Loucy (cell line): ENCODE measurements around the gene TECRL.

Experiments used
- H2AFZ ChIP-seq: fragments of 200-600 bp; sonication (generic); 2 replicates; pipeline ENCODE4 v1.6.0; 2016; ENCODE audit warnings: antibody characterized with exemption, mild to moderate bottlenecking, low read length, moderate library complexity
- H3F3A ChIP-seq: fragments of 200-600 bp; 2 replicates; pipeline ENCODE4 v1.6.0; 2016; ENCODE audit warnings: antibody characterized with exemption, low read depth, mild to moderate bottlenecking
- H3K27me3 ChIP-seq: fragments of 200-600 bp; sonication (generic); 2 replicates; pipeline ENCODE4 v1.6.1; 2014; ENCODE audit warnings: low read length, mild to moderate bottlenecking; ENCODE audit not compliant: insufficient read depth, poor library complexity, severe bottlenecking
- H3K36me3 ChIP-seq: fragments of 200-600 bp; sonication (generic); 2 replicates; pipeline ENCODE4 v1.6.1; 2016; ENCODE audit warnings: low read length; ENCODE audit not compliant: insufficient read depth
- H3K4me1 ChIP-seq: fragments of 200-600 bp; sonication (generic); 2 replicates; pipeline ENCODE4 v1.5.1; 2014; ENCODE audit warnings: low read length, mild to moderate bottlenecking; ENCODE audit not compliant: insufficient read depth, poor library complexity, severe bottlenecking
- H3K4me2 ChIP-seq: fragments of 200-600 bp; sonication (generic); 2 replicates; pipeline ENCODE4 v1.6.0; 2014; ENCODE audit warnings: antibody characterized with exemption, low read length, low read depth, mild to moderate bottlenecking; ENCODE audit not compliant: poor library complexity, severe bottlenecking
- H3K4me3 ChIP-seq: fragments of 200-600 bp; sonication (generic); 2 replicates; pipeline ENCODE4 v1.5.1; 2014; ENCODE audit warnings: low read length, mild to moderate bottlenecking, mixed read lengths; ENCODE audit not compliant: poor library complexity, severe bottlenecking
- H3K79me2 ChIP-seq: fragments of 200-600 bp; sonication (generic); 2 replicates; pipeline ENCODE4 v1.6.1; 2014; ENCODE audit warnings: low read length; ENCODE audit not compliant: insufficient read depth
- H3K9ac ChIP-seq: fragments of 200-600 bp; sonication (generic); 2 replicates; pipeline ENCODE4 v1.6.0; 2014; ENCODE audit warnings: mild to moderate bottlenecking, low read depth, low read length, moderate library complexity; ENCODE audit not compliant: poor library complexity, severe bottlenecking
- H3K9me2 ChIP-seq: fragments of 200-600 bp; sonication (generic); replicated peaks from 2 replicates; pipeline ENCODE4 v1.6.1; 2016; ENCODE audit warnings: low read depth, low read length, mixed read lengths
- H3K9me3 ChIP-seq: fragments of 200-600 bp; sonication (generic); 2 replicates; pipeline ENCODE4 v1.6.1; 2014; ENCODE audit warnings: mild to moderate bottlenecking, antibody characterized with exemption, low read length, low read depth; ENCODE audit not compliant: insufficient read depth
- H4K20me1 ChIP-seq: fragments of 200-600 bp; sonication (generic); 2 replicates; pipeline ENCODE4 v1.6.0; 2014; ENCODE audit warnings: antibody characterized with exemption, low read length, mild to moderate bottlenecking; ENCODE audit not compliant: insufficient read depth, poor library complexity, severe bottlenecking
- CTCF ChIP-seq: fragments of 200-600 bp; sonication (generic); conservative IDR thresholded peaks from 2 replicates; pipeline ENCODE4 v1.5.1; 2014; ENCODE audit warnings: mild to moderate bottlenecking, antibody characterized with exemption, low read length
- EZH2phosphoT487 ChIP-seq: fragments of 200-600 bp; IDR thresholded peaks from 2 replicates; pipeline ENCODE4 v1.6.1; 2018; ENCODE audit warnings: antibody characterized with exemption, mild to moderate bottlenecking, moderate library complexity, borderline replicate concordance

Gene TECRL

GRCh38 chr4:64353904-64354303 is 55.3 kb downstream of the TECRL start:
- H3K27me3 ChIP-seq = no peaks in the 10 kb centered on the region
- no peaks in the 10 kb centered on the region for H3K36me3 ChIP-seq
- no peak overlapping the region for H2AFZ ChIP-seq
- TF ChIP-seq CTCF (no peak), EZH2phosphoT487 (no peak)
- H3K79me2 ChIP-seq = no peaks in the 10 kb centered on the region
- H3K4me3 ChIP-seq = no peak overlapping the region
- H3K9me3 ChIP-seq = no peaks in the 10 kb centered on the region
- H3K9me2 ChIP-seq = no peaks in the 10 kb centered on the region
- H3F3A ChIP-seq = no peaks in the 10 kb centered on the region
- no peaks in the 10 kb centered on the region for H4K20me1 ChIP-seq
- H3K4me2 ChIP-seq = no peak overlapping the region
- H3K9ac ChIP-seq = no peak overlapping the region
- no peaks in the 10 kb centered on the region for H3K4me1 ChIP-seq

GRCh38 chr4:64341711-64342110 is 67.5 kb downstream of the TECRL start:
- no peak overlapping the region for H3K4me2 ChIP-seq
- H3K36me3 ChIP-seq = no peaks in the 10 kb centered on the region
- H3K9me3 ChIP-seq = no peaks in the 10 kb centered on the region
- no peaks in the 10 kb centered on the region for H3K9me2 ChIP-seq
- no peak overlapping the region for H3K9ac ChIP-seq
- no peaks in the 10 kb centered on the region for H3K79me2 ChIP-seq
- no peaks in the 10 kb centered on the region for H3F3A ChIP-seq
- H3K4me1 ChIP-seq = no peaks in the 10 kb centered on the region
- TF ChIP-seq CTCF (no peak), EZH2phosphoT487 (no peak)
- H4K20me1 ChIP-seq = no peaks in the 10 kb centered on the region
- H2AFZ ChIP-seq = no peak overlapping the region
- no peaks in the 10 kb centered on the region for H3K27me3 ChIP-seq
- H3K4me3 ChIP-seq = no peak overlapping the region

DNA sequence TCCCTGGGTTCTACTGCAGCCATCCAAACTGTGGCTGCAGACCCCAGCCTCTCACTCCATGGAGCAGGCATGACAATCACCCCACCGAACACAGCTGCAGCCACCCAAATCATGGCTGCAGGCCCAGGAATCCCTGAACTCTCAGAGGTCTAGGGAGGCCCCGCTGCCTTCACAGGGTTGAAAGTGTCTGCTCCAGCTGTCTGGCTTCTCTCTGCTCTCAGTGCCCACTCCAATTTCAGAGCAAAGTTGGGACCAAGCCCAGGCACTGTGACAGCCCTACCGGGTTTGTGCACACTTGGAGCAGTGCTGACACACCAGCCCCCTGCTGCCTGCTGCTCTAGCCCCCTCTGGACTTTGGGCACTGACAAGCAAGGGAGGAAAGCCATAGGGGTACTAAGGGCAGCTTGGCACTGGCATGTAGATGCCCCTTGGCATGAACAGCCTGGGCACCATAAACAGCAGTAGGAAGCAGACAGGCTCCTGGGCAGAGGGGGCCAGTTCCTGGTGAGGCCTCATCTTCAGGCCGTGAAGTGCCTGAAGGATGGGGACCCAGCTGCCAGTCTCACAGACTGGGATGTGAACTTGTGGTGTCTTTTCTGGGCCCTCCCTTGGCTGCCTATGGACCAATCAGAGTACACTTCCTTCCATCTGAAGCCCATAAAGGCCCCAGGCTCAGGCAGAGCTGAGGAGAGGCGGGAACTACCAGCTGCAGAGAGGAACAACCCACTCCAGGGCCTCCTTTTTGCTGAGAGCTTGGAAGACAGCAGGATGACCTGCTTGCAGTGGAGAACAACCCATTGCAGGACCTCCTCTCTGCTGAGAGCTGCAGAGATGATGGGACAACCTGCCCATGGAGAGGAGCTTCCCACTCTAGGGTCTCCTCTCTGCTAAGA is 68.8 kb downstream of the TECRL start:
- H3K9ac ChIP-seq = no peak overlapping the region
- H3K27me3 ChIP-seq = no peaks in the 10 kb centered on the region
- TF ChIP-seq EZH2phosphoT487 (no peak), CTCF (no peak)

More for the DNA sequence above, 68.8 kb downstream of the TECRL start:
- H3K4me3 ChIP-seq = no peak overlapping the region
- no peaks in the 10 kb centered on the region for H3K4me1 ChIP-seq
- H3K9me2 ChIP-seq = no peaks in the 10 kb centered on the region
- no peak overlapping the region for H3K4me2 ChIP-seq
- H3K9me3 ChIP-seq = no peaks in the 10 kb centered on the region
- H3K36me3 ChIP-seq = no peaks in the 10 kb centered on the region
- H2AFZ ChIP-seq = no peak overlapping the region
- no peaks in the 10 kb centered on the region for H3F3A ChIP-seq
- no peaks in the 10 kb centered on the region for H3K79me2 ChIP-seq
- H4K20me1 ChIP-seq = no peaks in the 10 kb centered on the region
